Measurements from ENCODE around the gene CDKN3.
"Not testable (repeated sequence)": the region's sequence is repeated elsewhere in the genome, so short reads cannot be mapped to it uniquely, and the experiment has no call there.

Gene CDKN3

DNA sequence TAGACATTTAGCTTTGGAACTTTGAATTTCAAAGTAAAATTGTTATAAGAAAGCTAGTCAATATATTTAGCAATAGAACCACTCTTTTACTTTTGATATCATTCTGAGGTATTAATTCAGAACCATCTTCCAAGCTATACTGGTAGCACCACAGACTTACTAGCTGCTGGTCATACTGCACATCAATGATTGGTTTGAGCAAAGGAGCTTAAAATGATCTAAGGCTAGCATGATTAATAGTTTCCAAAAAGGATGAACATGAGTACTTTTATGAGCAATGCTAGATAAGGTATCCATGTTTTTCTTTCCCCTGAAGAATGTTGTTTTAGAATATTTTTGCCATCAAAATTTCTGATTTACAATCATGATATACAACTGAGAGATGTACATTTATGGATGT, 27.2 kb downstream of the CDKN3 start:
- DNase-seq (ENCODE audit: low read depth in 2 of 2), result no peak

DNA sequence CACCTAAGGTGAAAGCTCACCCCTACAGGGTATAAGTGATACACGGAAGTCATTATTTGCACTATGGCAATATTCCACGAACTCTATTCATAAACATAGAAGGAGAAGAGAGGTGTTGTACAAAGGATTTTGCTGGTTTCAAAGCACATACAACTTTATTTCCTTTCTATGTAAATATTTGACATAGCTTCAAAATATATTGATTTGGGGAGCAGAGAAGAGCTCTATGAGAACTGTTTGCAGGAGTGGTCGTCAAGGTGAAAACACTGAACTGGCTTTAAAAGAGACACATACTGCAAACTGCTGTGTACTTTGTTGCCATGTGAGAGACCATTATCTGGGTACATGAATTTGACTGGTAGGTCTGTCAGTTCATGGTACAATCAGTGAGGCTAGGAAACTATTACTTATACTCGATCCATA, 27.7 kb downstream of the CDKN3 start:
- DNase-seq (ENCODE audit: low read depth in 2 of 2), result no peak

DNA sequence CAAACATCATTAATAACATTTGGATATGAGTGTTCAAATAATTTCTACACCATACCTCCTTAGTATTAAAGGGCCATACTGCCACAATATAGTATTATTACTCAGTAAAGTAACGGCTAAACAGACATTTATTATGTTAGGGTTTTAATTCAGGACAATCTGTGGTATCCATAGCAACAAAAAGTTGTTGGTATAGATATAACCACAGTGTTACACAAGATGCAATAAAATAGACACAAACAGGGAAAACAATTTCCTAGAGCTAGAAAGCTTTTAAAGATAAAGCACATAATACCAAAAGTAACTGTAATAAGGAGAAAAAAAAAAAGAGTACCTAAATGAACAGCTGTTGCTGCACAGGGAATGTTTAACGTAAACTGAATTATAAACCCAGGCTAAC, 28.3 kb downstream of the CDKN3 start:
- DNase-seq (ENCODE audit: low read depth in 2 of 2), result no peak

DNA sequence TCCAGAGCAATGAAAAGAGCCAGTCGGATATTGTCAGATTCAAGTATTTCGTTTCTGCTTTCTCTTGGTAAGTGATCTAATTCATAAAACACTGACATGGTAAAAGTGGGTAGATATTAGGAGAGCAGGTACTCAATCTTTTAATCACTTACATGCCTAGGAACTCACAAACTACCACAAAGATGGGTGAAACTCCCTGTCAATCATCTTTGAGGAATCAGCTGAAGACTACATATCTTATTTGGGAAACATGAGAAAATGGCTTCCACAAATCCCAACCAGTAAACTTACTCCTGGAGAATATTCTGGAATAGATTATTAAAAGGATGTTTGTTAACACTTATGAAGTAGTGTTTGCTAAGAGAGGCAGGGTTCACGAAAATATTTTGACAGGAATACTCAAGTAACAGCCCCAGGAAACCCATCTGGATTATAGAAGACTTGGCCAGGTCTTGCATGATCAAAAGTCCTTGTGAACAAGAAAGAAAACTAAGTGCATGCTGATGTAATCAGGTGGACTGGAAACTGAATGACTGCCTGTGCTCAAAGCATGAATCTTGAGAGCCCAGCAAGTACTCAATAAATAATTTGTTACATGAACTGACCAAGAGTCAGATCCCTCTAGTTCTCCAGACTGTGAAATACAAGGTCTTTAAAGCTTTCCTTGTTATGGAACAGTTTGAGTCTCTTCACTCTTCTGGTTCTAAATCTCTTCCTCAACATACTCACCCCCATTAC, 28.9 kb downstream of the CDKN3 start:
- no peak for DNase-seq (ENCODE audit: low read depth in 2 of 2)

DNA sequence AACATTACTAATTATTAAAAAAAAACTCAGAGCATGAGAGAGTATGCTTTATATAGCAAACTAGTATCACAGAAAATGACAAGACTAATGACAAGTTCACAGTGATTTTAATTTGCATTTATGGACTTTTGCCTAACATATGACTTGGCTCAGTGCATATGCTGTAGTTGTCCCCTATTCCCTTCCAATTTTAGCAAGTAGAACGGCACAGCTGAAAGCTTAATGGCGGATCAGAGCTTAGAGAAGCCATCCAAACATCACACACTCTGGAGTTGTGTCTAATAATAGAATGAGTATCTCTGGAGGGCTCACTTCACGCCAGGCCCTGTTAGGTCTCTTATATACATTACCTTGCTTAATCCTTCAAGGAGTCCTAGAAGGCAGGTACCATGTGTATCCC, 31.1 kb downstream of the CDKN3 start:
- DNase-seq (ENCODE audit: low read depth in 2 of 2), result no peak

DNA sequence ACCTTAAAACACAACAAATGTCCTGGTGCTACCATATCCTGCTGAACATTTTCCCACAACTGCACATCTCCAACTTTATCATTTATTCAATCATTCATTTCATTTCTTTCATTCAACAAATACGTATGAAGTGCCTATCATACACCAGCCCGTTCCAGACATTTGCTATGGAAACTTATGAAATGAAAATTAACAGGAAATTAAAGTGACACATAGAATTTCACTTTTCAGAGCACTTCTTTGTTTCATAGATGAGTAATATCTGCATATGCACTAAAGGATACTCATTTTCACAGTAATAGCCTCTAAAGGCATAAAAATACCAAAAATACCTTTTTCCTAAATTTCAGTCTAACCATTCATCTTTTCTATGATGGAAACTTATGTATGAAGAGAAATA, 31.7 kb downstream of the CDKN3 start:
- no peak for DNase-seq (ENCODE audit: low read depth in 2 of 2)

DNA sequence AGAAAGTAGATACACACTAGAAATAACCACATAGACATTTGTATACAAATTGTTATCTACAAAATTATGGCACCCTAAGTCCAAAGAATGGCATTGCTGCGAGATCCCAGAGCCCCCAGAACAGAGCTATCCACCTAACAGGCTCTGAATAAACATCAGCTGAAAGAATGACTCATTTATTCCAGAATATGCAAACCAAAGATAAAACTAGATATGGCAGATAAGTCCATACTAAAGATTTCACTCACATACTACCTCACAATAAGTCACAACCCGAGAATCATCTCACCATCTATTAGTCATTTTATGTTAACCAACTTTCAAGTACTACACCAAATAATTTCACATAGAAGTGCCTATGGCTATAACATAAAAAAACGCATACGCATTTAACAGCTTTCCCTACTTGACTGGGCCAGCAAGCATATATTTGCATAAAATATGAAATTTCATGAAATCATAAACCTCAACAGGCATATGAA, 38.7 kb downstream of the CDKN3 start:
- no peak for DNase-seq (ENCODE audit: low read depth in 2 of 2)

DNA sequence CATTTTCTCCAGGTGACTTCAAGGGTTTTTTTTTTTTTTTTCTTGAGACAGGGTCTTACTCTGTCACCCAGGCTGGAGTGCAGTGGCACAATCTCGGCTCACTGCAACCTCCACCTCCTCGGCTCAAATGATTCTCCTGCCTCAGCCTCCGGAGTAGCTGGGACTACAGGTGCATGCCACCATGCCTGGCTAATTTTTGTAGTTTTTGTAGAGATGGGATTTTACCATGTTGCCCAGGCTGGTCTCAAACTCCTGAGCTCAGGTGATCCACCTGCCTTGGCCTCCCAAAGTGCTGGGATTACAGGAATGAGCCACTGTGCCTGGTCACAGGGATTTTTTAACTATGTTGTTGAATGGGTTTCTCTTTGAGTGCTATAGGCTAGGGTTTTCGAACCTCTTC, 41.1 kb downstream of the CDKN3 start:
- DNase-seq (ENCODE audit: low read depth in 2 of 2), result not testable (repeated sequence)

DNA sequence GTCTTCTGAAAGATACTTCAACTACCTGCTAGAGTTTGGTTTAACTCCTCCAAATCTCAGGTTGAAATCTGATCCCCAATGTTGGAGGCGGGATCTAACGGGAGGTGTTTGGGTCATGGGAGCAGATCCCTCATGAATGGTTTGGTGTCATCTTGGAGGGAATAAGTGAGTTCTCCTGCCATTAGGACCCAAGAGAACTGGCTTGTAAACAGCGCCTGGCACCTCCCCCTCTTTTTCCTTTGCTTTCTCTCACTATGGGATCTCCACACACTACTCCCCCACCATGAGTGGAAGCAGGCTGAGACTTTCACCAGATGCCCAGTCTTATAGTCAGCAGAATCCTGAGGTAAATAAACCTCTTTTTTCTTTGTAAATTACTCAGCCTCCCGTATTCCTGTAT, 41.9 kb downstream of the CDKN3 start:
- no peak for DNase-seq (ENCODE audit: low read depth in 2 of 2)

DNA sequence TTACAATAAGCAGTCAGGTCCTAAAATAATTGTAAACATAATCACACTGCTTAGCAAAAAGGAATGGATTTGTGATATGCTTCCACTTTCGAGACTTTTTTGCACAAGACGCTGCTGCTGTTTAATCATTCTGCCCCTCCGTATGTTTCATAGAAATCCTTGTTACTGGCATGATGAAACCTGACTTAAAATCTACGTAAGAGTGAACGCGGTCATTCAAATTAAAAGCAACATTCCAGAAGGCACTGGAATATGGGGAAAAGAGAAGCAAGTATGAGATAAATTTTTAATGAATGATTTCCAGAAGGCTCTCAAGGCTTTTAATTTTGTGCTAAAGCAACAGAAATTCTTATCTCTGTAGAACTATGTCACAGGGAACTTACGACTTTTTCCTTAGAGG, 43.2 kb downstream of the CDKN3 start:
- no peak for DNase-seq (ENCODE audit: low read depth in 2 of 2)

DNA sequence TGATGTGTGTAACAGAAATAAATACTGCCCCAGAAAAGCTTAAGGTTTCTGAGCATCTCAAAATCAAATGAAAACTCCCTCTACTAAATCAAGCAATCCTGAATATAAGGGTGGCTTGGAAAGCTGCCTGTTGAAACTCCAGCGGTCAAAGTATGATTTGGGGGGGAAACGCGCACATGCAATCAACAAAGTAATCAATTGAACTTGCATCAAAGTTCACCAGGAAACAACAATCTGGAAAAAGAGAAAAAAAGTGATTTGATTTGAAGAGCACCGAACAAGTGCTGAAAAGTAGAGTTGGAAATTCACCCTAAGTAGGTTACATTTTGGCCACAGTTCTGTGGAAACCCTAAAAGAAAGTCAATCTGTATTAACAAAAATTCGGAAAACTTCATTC, 43.7 kb downstream of the CDKN3 start:
- no peak for DNase-seq (ENCODE audit: low read depth in 2 of 2)

DNA sequence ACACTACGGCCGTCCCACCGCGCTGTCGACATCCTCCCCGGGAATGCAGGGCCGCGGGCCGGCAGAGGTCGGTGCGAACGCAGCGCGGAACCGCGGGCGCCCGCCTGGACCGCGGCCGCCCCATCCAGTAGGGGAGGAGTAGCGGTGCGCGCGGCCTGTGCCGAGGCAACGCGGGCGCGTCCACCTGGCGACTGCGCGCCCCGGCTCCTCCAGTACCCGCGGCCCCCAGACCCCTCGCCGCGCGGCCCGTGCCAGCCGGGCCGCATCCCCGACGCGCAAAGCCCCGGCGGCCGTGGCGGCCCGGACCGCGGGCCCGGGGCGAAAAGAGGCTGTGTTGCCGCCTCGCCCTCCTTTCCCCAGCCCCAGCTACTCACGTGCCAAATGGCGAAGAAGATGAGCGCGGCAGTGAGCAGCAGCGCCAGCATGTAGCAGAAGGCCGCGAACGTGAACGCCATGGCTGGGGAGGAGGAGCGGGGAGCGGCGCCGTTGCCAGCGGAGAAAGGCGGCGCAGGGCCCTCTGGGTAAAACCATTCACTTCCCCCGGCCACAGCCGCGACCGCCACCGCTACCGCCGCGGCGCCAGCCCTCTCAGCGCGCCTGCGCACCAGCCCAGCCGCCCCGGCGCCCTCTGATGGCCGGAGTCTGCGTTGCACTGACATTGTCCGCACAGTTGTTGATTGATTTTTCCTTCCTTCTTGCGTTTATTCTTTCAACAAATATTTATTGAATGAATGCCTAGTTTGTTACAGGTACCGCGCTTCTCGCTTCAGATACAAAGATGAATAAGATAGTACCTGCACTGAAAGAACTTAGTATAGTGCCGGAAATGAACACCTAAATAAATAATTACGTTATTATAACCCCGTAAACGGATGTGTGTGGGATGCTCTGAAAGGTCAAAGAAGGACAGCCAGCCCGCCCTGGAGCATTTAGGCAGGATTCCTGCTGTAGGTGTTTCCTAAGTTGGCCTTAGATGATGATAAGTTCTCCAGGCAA, 44.4 kb downstream of the CDKN3 start, which contains the start of gene CNIH1:
Gene CNIH1, minus strand, starts transcription at position 502 of the 996 bp plus-strand sequence. Its CDS starts 47 bp downstream, at position 455.
- DNase-seq (ENCODE audit: low read depth in 2 of 2), result peak; percentile 89 to 93

DNA sequence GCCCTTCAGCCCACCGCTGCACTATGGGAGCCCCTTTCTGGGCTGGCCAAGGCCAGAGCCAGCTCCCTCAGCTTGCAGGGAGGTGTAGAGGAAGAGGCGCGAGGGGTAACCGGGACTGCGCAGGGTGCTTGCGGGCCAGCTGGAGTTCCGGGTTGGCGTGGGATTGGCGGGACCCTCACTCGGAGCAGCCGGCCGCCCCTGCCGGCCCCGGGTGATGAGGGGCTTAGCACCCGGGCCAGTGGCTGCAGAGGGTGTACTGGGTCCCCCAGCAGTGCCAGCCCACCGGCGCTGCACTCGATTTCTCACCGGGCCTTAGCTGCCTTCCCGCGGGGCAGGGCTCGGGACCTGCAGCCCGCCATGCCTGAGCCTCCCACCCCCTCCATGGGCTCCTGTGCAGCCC, 46.2 kb downstream of the CDKN3 start:
- not testable (repeated sequence) for DNase-seq (ENCODE audit: low read depth in 2 of 2)

DNA sequence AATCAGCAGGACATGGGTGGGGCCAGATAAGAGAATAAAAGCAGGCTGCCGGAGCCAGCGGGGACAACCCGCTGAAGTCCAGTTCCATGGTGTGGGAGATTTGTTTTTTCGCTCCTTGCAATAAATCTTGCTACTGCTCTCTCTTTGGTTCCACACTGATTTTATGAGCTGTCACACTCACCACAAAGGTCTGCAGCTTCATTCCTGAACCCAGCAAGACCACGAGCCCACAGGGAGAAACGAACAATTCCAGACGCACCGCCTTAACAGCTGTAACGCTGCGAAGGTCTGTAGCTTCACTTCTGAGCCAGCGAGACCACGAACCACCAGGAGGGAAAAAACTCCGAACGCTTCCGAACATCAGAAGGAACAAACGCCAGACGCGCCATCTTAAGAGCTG, 47.2 kb downstream of the CDKN3 start:
- DNase-seq (ENCODE audit: low read depth in 2 of 2), result no peak

DNA sequence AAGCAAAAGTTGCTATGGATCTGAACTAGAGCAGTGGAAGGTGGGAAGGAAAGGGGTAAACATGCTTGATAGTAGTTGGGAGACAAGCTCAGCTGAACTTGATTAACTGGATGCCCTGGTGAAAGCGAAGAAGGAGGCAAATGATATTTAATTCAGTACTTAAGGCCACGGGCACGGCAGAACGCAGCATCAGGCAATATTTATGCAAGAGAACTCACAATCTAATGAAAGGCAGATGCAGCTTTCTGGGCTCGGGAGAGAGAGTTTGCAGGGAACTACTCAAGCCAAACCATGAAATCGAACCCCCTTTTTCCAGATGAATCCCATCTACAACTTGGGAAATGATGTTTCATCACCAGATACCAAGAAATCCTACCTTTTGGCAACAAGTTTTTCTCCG, 47.9 kb downstream of the CDKN3 start:
- no peak for DNase-seq (ENCODE audit: low read depth in 2 of 2)

DNA sequence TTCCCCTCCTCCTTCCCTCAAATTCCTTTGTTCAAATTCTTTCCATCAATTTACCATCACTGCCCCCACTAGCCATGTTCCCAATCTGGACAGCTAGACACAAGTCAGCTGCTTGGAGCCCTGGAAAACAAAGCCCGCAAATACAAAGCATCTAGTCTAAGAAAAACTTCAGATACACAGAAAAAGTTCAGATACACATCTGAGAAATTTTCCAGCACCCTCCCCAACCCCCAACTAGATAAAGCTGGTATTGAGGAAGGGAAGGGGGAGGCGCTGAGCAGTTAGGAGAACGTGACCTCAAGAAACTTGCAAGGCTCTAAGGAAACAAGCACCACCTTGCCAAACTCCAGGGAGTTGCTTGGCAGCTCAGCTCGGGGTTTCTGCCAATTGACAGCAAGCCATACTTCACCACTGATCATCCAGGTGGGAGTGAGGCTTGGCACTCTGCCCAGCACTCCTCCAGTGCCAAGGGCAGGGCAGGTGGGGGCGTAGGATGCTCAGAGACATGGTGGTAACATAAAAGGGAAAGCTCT, 49.4 kb downstream of the CDKN3 start:
- DNase-seq (ENCODE audit: low read depth in 2 of 2), result no peak

DNA sequence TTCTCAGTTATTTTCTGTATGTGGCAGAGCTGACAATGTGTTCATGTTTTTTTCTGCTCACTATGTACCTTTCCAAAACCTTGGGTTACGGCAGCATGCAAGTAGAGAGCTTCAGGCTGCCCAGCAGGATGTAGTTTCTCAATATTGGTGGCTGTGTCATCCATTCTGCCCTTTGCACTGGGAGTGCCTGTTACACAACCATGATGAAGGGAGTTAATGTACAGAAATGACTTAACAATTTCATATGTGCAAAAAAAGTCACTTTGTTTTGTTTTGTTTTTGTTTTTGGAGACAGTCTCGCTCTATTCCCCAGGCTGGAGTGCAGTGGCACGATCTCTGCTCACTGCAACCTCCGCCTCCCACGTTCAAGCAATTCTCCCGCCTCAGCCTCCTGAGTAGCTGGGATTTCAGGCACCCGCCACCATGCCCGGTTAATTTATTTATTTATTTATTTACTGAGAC, 50.5 kb downstream of the CDKN3 start:
- DNase-seq (ENCODE audit: low read depth in 2 of 2), result no peak

DNA sequence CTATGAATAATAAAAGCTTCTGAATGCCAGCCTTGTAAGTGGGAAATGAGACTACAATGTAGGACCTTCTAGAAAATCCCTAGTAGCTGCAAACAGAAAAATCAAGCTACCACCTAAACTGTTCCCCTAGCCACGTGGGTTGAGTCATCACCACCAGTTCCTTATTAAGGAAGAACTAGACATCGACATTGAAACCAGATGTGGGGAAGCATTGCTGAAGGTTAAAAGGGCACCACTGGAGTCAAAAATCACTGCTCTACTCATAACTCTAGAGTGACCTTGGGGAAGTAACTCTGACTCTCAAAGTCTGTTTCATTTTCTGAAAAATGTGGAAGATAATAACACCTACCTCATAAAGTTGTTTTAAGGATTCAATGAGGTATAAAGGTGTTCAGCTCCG, 53.7 kb downstream of the CDKN3 start:
- no peak for DNase-seq (ENCODE audit: low read depth in 2 of 2)

DNA sequence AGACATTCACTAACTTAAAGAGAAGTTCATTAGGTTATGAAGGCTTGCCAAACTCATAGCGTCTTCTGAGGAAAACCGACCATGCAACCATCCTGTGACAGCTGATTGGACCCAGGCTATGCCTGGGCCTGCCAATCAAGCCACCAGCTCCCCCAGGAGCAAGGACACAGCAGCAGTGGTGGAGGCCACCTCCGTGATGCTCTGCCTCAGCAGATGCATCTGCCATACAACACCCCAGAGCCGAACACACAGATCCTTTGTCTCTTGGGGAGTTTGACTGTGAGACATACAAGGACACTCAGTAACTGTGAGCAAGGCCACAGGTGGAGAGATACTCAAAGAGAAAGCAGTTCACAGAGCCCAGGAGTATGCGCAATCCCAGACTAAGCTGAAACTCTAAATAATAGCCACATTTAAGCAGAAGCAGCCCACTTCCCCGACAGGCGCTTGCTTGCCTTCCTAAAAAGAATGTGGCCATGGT, 54.4 kb downstream of the CDKN3 start:
- no peak for DNase-seq (ENCODE audit: low read depth in 2 of 2)

DNA sequence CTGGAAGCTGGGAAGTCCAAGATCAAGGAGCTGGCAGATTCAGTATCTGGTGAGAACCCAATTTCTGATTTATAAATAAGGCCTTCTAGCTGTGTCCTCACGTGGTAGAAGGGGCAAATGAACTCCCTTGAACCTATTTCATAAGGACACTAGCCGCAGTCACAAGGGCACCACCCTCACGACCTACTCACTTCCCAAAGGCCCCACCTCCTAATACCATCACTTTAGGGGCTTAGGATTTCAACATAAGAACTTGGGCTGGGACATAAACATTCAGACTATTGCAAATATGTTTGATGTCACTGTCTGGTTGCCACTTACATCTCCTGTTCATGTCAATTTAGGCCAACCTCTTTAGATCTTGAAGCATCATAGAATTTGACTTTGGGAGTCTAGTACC, 55.2 kb downstream of the CDKN3 start:
- DNase-seq (ENCODE audit: low read depth in 2 of 2), result no peak

DNA sequence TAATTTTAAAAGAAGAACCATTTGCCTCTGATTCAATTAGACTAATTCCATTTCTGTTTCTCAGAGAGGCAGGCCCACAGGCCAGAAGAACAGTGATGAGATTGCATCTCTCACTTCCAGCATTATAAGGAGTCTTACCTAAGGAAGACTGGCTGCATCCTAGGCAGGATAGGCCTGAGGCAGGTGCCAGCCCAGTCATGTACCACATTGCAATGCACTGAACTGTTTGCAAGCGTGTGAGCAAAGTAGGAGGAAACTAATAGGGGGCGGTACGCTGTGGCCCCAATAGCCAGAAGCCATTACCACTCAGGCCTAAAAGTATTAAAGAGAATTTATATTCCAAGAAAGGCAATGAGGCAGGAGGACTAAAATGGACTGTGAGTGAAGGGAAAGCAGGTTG, 56.4 kb downstream of the CDKN3 start:
- DNase-seq (ENCODE audit: low read depth in 2 of 2), result no peak

DNA sequence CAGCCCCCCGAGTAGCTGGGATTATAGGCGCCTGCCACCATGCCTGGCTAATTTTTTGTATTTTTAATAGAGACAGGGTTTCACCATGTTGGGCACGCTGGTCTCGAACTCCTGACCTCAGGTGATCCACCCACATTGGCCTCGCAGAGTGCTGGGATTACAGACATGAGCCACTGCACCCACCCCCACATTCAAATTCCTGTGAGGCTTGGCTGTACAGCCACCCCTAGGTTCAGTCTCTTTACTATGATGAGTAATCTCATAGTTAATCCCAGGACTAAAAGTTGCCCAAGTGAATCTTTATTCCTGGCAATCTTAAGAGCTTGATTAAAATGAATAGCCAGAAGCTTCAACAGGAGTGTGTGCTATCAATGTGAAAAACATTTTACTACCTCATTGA, 57.2 kb downstream of the CDKN3 start:
- not testable (repeated sequence) for DNase-seq (ENCODE audit: low read depth in 2 of 2)

All from stimulated activated CD4-positive, alpha-beta T cell treated with anti-CD3 and anti-CD28 coated beads, Interleukin-4, amount 100 ng/mL, for 48 hours (primary cell).